Measurements from ENCODE around the gene GLCCI1. TPM values are rescaled to one million over a fixed set of nuclear protein-coding genes. Genes with fewer than 3 reads are reported as not detected.

GLCCI1 gene
- polyA plus RNA-seq, 3 donors: 1.7 to 7.5 (median 2.4) TPM

DNA sequence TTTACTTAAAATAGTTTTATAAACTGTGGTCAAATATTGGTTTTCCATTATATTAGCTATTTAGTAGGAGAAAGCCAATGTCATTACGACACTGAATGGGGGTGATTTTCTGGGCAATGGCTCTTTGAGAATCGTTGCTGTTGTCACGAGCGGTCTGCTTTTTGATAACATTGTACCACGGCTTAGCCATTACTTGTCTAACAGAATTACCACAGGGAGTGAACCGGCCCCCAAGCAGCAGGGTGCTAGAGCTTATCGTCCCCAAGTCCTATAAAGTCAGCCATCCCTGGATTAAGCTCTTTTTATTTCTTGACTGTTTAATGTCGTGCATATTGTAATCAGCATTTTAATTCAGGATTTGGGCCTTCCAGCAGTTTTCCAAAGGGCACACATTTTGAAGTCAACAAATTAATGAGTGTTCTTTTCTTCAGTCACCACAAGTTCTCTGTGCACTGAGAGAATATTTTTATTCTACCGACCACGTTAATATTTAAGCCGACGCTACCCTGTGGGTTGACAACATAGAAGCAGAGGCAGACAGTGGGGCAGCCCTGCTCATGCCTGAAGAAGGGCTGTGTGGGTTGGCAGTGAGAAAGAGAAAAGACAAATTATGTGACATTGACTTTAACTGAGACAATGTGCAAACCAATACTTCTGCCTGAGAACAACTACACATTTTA lies 167.6 kb downstream of the GLCCI1 start:
- no peak overlapping the region for H3K27ac ChIP-seq (ENCODE audit: low read depth, low read length)
- 87 to 96% (median 96%) methylated on average over 12 of the region's 12 CpGs for WGBS, 3 donors

All from adipose tissue (tissue), 3 donors.